ENCODE measurements around the gene NPPA.
"Not testable (repeated sequence)": the region's sequence is repeated elsewhere in the genome, so short reads cannot be mapped to it uniquely, and the experiment has no call there.

The NPPA gene

DNA sequence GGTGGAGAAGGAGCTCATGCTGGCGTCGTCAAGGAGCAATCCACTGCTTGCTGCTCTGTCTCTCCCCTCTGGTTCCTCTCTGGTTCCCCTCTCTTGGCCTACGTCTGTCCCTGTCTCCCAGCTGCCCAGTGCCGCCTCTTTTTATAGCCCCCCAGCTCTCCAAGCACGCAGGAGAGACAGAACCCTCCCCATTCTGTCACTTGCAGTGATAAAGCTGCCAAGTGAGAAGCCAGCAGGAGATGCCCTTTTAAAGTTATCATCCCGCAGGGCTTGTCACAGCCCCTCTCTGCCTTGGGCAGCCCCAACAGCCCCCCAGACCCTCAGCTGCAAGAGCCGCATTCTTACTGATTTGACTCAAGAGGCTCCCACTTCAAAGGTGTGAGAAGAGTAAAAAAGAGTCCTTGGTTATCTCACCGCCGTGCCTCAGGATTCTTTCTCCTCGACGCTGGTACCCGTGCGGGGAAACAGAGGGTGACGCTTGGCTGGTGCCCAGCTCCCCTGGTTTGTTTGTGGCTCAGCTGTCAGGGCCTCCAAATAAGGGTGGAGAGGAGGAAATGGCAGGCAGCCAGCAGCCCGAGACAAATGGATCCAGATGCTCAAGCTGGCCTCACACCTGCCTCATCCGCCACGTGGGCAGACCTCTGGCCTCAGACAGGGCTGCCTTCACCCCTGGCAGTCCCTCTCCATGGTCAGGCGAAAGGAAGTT, at the start of gene NPPA:
TSS of gene NPPA (minus strand) at position 117 of the 706 bp plus-strand sequence. CDS start at position 18, 99 bp downstream.
- DNase-seq = no peak

DNA sequence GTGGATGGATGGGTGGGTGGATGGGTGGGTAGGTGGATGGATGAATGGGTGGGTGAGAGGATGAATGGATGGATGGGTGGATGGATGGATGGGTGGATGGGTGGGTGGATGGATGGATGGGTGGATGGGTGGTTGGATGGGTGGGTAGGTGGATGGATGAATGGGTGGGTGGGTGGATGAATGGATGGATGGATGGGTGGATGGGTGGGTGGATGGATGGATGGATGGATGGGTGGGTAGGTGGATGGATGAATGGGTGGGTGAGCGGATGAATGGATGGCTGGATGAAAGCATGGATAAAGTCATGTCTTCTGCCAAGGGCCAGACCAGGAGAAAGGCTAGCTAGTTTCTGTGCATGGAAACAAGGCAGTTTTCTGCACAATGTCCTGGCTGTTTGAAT, 46.9 kb upstream of the NPPA start:
- not testable (repeated sequence) for DNase-seq

DNA sequence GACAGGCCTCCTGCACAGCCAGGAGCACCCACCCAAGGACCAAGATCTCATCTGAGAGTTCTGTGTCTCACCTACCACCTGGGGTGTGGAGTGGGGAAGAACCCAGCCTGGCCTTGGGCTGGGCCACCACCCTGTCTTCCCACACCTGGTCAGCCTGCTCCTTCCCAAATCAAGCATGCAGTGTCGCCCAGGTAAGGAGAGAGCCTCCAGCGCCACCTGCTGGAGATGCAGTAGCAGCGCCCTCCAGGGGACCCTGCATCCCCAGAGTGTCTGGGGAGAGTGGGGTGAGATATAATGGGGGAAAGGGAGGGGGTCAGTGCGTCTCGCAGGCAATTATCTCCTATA, 46.3 kb upstream of the NPPA start:
- DNase-seq = peak; percentile 59

DNA sequence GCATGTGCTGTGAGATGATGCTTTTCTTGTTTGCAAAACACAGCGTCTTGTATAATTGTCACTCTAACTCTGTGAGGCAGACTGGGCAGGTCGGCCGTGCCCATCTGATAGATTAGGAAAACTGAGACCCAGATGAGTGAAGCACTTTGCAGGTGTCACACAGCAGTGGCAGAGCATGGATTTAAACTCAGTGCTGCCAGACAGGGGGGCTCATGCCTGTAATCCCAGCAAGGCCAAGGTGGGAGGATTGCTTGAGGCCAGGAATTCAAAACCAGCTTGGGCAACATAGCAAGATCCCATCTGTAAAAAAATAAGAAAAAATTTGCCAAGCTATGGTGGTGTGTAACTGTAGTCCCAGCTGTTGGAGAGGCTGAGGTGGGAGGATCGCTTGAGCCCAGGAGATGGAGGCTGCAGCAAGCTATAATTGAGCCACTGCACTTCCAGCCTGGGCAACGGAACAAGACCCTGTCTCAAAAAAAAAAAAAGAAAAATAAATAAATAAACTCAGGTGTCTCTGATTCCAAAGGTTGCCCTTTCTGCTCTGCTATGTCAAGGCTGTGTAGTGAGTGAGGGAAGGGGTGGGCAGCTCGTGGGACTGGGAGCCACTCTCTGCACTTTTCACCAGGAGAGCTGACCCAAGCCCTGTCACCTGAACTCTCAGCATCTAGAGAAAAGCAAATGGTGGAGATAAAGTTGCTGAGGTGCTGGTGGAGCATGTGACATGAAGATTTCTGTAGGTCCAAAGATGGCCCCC, 44.0 kb upstream of the NPPA start:
- DNase-seq = no peak

DNA sequence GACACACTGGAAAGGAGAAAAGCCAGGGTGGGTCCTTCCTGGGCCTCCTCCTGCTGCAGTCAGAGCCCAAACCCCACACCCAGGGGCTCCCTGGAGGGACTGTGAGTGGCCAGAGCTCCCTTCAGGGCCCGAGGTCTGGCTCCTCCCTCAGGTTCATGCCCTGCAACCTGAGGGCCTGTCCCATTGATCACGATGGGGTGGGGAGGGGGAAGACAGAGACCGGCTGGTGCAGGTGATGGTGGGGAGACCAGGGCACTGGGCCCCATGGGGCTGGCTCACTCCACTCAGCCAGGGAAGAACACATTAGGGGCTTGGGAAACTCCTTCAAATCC, 41.3 kb upstream of the NPPA start:
- DNase-seq = no peak

DNA sequence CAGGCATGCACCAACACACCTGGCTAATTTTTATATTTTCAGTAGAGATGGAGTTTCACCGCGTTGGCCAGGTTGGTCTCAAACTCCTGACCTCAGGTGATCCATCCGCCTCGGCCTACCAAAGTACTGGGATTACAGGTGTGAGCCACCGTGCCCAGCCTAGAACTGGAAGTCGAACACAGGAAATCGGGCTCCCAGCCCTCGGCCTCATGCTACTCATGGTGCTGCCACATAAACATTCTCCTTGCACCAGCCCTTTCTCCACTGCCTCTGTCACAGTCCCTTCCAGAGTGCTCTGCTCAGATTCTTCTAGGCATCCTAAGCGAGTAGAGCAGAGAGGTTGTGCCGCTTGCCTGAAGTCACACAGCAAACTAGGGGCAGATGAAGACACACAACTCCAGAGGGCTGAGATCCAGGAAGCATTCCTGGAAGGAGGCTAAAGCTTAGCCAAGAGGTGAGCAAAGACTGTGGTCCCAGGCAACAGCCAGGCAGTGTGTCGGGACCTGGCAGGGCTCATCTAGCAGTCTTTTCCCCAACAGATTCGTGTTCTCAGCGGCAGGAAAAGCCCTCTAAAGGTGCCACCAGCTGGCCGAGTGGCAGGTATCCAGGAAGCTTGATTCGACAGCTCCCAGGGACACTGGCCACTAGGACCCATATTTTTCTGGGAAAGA, 40.8 kb upstream of the NPPA start:
- DNase-seq = no peak

DNA sequence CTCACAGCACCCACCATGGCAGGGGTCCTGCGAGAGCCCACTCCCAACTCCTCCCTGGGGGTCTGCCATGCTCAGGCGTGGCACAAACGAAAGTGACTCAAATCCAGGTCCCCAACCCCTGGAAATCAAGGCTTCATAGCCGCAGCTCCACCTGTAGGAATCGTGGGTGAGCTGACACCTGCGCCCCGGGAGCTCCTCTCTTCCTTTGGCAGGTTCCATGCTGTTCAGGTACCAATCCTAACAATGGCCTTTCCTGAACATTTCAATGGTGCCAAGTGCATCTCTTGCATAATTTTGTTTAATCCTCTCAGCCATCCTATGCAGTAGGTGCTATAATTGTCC, 40.1 kb upstream of the NPPA start:
- DNase-seq = no peak

DNA sequence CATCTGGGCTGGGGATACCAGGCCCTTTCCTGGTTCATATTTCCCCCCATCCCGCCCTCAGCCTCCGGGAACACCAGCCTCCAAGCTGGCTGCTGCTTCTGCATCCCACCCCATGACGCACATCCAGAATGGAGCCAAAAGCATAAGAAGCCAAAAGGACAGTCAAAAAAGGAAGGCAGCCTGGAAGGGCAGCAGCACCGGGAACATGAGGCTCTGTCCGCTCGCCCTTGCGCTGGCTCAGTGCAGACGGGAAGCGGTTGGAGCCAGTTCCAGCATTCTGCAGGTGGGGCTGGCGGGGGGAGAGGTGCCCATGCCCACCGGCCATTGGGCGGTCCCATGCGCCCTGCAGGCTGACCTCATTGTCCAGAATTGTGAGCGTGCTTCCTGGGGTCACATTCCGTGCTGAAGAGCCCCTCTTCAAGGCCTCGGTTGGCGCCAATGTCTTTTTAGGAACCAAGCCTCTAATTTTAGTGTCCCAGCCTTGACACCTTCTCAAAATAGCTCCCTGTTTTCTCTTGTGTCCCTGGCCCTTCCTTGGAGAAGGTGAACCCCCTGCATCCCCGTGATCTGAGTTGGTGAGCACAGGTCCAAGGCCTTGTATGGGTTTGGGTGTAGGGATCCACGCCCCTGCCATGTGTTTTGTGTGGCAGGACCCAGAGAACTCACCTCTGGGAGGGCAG, 39.5 kb upstream of the NPPA start:
- DNase-seq = no peak

DNA sequence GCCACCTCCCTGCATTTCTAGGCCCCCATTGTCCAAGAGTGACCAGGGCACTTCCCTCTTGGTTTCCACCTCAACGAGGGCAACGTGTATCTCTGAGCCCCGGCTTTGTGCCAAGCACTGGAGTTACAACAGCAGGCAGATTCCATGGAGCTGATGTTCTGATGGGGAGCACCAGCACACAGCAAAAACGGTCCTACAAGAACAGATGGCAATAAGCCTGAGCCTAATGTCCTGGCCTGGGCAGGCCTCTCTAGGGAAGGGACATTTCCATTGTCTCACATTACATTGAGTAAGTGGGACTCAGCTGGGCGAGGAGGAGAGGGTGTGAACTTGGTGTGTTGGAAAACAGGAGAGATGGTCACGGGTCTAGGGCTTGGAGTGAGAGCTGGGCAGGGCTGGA, 38.3 kb upstream of the NPPA start:
- no peak for DNase-seq

DNA sequence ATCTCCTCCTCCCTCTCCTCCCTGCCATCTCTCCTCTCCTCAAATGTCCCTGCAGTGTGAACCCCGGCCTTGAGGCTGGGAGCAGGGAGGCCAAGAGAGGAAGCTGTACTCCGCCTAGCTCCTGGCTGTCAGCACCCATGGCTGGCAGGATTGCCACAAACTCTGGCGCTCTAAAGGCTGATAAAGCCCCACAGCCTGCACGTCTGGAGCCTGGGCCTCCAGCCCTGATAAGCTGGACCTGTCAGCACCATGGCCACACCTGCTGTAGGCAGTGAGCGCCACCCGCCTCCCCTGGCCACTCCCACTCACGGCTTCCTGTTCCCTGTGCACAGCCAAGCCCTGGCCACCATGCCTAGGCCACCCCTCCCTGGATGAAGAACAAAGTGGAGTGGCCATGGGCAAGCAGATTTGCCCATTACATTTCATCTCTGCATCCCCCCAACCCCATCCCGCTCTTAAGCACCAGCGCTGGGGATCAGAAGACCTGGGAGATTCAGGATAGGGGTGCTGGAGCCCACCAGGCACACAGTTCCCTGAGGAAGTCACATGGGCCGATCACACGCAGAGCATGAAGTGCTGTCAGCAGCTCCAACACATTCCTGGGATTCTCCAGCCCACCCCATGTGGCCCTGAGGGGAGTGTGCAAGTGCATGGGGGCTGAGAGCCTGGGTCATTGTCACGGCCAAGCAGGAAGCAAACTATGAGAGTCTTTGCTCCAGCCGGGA, 35.4 kb upstream of the NPPA start:
- no peak for DNase-seq

DNA sequence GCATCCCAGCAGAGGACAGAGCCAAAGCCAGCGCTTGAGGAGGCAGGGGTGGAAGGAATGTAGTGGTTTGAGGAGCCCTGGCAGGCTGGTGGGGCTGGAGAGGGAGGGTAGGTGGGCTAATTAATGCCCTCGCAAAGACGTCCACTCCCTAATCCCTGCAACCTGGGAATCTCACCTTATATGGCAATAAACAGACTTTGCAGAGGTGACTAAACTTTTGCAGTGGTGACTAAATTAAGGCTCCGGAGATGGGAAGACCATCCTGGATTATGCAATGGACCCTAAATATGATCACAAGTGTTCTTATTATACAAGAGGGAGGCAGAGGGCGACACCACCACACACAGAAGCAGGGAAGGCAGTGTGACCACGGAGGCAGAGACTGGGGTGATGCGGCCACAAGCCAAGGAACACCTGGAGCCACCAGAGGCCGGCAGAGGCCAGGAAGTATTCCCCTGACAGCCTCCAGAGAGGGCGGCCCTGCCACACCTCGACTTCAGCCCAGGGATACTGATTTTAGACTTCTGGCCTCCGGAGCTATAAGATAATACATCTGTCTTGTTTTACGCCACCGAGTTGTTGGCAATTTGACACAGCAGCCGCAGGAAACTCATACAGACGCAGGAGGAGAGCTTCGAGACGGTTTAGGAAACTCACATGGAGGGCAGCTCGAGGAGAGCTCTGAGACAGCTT, 34.3 kb upstream of the NPPA start:
- DNase-seq = no peak

DNA sequence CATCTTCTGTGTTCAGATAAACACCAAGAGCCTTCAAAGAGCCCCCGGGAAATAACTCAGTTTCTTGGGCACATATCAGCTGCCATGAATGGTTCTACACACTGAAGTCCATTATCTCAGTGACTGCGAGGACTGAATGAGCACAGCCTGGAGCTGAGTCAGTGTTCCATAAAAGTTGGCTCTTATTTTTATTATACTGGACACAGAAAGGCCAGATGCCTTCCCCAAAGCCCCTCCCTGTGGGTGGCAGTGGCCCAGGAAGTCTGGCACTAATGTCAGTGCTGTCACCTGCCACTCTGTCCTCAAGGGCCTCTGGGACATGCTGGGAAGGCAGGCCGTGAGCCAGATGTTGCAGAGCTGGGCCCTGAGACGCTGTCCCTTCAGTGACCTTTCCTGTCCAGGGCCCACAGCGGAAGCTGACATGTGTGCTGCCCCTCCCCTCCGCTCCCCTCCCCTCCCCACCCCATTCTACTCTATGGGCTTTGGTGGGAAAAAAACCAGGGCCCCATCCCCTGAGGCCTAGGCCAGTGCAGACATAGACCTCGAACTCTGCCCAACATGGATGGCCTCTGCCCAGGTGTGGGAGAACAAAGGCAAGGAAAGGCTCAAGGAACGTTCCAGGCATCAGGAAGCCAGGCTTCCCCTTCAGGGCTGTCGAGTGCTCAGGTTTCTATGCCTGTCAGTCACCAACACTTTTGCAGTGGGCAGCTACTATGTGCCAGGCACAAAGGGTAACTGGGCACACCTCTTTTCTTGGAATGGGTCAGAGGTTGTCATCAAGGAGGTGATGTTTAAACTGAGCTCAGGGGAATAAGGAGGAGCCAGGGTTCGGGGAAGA, 33.5 kb upstream of the NPPA start:
- DNase-seq = no peak

DNA sequence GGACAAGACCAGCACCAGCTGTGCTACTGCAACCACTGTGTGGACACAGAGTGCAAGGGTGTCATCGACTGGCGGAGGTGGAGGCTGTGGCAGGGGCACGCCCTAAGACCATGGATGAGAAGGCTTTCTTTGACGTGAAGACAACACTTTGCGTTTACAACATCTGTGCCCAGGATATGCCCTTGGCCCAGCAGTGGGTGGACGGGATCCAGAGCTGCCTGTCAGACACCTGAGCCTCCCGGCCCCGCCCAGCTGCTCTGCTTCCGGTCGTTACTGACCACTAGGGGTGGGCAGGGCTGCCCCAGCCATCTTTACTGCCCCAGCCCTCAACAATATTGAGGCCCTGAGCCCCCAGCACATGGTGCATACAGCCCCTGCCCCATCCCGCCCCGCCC, 32.6 kb upstream of the NPPA start:
- DNase-seq = no peak

DNA sequence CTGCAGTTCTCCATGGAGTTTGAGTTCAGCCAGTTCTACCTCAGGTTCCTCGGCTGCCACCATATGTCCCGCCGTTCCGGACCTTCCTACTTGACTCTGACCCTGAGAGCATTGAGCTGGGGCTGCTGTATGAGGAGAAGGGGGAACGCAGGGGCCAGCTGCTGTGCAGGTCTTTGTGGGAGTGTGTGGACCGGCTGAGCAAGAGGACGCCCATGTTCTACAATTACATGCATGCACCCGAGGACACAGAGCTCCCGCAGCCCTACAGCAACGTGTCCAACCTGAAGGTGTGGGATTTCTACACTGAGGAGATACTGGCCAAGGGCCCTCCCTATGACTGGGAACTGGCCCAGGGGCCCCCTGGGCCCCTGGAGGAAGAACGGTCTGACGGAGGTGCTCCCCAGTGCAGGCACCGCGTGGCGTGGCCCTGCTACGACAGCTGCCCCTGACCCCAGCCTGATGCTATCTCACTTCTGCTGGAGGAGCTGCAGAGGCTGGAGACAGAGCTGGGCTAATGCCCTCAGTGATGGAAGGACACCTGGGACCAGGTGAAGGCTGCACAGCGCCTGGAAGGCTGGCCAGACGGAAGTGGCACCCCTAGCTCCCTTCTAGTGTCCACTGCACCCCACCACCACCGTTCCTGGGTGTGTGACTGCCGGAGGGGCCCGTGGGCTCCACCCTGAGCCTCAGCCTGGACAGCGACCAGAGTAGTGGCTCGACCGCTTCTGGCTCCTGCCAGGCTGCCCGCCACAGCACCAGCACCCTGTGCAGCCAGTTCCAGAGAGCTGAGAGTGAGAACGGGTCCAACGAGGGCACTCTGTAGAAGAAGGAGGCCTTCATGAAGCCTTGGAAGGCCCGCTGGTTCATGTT, 32.0 kb upstream of the NPPA start:
- no peak for DNase-seq

DNA sequence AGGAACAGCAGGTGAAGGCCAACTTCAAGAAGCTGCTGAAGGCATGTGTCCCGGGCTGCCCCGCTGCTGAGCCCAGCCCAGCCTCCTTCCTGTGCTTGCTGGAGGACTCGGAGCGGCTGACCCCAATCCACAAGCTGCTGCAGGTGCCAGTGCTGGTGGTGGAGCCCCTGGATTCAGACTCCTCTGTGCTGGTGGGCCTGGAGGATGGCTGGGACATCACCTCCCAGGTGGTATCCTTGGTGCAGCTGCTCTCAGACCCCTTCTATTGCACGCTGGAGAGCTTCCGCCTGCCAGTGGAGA, 31.3 kb upstream of the NPPA start:
- no peak for DNase-seq

DNA sequence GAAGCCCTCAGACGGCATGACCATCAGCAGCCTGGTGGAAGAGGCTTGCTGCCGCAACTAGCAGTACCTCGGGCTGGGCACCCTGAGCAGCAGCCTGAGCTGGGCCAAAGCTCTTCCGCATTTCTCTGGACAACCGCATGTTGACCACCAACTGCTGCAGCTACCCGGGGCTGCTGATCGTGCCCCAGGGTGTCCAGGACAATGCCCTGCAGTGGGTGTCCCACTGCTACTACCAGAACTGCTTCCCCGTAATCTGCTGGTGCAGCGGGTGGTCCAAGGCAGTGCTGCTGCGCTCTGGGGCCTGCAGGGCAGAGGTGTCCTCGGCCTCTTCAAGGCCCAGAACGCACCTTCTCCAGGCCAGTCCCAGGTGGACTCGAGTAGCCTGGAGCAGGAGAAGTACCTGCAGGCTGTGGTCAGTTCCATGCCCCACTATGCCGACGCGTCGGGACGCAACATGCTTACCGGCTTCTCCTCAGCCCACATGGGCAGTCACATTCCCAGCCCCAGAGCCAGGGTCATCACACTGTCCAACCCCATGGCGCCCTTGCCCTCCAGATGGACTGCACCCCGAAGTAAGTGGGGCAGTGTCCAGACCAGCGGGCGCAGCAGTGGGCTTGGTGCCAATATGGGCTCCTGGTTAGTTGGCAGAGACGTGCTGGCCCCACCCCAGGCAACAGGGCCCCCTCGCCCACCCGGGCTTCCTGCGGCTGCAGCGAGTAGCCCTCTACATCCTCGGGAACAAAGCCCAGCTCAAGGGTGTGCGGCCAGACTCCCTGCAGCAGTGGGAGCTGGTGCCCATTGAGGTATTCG, 30.7 kb upstream of the NPPA start:
- DNase-seq = no peak

DNA sequence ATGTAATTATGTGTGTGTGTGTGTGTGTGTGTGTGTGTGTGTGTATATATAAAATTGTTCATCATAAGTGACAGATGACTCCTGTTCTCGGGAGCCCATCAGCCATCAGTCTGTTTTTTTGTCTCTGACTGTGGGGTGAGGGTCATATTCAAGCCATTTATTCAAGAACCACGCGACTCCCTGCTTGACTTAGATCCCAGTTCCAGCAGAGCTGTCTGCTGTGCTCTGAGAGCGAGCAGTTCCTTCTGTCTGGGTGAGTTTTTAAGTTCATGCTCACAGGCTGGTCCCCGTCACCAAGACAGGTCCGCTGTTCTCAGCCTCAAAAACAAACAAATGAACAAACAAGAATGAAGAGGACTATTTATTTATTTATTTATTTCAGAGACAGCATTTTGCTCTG, 29.5 kb upstream of the NPPA start:
- DNase-seq = no peak

DNA sequence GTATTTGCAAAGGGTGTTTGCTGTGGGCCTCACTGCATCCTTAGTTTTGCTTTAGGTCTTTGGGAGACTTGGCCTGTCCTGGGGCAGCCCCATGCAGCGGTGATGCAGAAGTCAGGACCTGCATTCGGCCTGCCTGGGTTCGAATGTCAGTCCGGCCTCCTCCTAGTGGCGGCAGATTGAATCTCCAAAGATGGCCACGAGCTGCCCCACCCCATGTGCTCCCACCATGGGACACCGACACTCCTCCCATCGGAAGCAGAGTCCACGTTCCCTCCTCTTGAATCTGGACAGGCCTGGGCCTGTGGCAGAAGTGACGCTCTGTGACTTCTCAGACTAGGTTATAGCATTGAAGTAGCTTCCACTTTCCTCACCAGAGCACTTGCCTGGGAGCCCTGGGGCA, 27.5 kb upstream of the NPPA start:
- DNase-seq = no peak

DNA sequence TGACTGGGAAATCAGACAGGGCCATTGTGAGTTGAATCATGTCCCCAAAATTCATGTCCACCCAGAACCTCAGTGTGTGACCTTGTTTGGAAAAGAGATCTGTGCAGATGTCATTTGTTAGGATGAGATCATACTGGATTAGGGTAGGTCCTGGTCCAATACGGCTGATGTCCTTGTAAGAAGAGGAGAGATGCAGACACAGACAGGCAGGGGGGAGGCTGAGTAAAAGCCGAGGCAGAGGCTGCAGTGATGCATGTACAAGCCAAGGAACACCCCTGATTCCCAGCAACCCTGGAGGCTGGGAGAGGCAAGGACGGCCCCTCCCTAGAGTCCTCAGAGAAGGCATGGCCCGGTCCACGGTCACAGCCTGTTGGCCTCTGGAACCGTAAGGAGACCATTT, 27.0 kb upstream of the NPPA start:
- DNase-seq = no peak

DNA sequence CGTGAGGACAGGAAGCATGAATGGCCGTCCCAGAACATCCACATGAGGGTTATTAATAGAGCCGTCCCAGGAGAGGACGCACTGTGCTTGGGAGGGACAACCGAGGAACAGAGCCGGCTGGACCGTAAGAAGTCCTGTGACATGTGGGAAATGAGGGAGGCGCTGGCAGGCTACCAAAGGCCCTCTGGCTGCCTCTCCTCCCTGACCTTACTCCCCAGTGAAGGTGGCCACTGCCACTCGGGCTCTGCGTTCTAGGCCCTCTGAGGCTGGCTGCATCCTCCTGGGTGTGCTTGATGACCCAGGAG, 26.6 kb upstream of the NPPA start:
- DNase-seq = no peak
